ENCODE results near the gene BRF1. TPM values are rescaled to one million over a fixed set of nuclear protein-coding genes. Genes with fewer than 3 reads are reported as not detected.

The BRF1 gene
- total and polyA plus RNA-seq, 2 donors from 2014 or later, result 19.3 to 34.1 TPM

DNA sequence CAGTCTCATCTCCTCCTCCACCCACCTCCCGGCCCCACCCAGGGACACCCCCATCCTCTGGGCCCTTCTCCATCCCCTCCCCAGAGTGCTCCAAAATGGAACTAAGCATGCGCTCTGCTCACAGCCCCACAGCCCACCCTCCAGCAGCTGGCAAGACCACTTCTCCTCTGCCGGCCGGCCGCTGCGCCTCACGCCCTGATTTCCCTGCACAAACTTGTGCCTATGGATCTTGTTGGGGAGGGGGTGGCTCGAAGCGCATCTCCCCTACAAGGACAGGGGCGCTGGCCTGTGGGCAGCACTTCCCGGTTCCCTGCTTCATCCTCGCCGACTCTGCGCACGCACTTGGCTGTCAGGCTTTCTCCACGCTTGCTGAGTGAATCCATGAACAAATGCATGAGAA lies 100.2 kb downstream of the BRF1 start:
- intact Hi-C loops (cut with DNase I), result loop anchor here (5.0 kb wide), 1 partner anchor 152 kb away; no protein-coding TSS in a partner anchor
- TF ChIP-seq, protein P1, sequence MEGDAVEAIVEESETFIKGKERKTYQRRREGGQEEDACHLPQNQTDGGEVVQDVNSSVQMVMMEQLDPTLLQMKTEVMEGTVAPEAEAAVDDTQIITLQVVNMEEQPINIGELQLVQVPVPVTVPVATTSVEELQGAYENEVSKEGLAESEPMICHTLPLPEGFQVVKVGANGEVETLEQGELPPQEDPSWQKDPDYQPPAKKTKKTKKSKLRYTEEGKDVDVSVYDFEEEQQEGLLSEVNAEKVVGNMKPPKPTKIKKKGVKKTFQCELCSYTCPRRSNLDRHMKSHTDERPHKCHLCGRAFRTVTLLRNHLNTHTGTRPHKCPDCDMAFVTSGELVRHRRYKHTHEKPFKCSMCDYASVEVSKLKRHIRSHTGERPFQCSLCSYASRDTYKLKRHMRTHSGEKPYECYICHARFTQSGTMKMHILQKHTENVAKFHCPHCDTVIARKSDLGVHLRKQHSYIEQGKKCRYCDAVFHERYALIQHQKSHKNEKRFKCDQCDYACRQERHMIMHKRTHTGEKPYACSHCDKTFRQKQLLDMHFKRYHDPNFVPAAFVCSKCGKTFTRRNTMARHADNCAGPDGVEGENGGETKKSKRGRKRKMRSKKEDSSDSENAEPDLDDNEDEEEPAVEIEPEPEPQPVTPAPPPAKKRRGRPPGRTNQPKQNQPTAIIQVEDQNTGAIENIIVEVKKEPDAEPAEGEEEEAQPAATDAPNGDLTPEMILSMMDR (IDR thresholded peaks at IDR 0.05; ENCODE audit: borderline replicate concordance, extremely low read depth, insufficient read depth), result no peak
- no peaks in the 10 kb centered on the region for H3K9me3 ChIP-seq (ENCODE audit: control insufficient read depth in 2 of 3, insufficient read depth in 1 of 3, low read length in 3 of 3)
- no peak for DNase-seq
- no peak overlapping the region for H3K9ac ChIP-seq (ENCODE audit: low read length in 3 of 3)
- no peaks in the 10 kb centered on the region for H3K27me3 ChIP-seq (ENCODE audit: control insufficient read depth, insufficient read depth, low read length)
- H3K36me3 ChIP-seq (ENCODE audit: control insufficient read depth in 2 of 3, insufficient read depth in 3 of 3, low read length in 3 of 3), result no peaks in the 10 kb centered on the region
- no peak overlapping the region for H3K4me3 ChIP-seq (ENCODE audit: low read length in 3 of 3)
- H3K27ac ChIP-seq (ENCODE audit: low read depth in 2 of 2, low read length in 2 of 2), result no peak overlapping the region
- no peak for FAIRE-seq
- peaks cover 0 to 35% (median 2%) of the 10 kb centered on the region in 3 donors for H3K4me1 ChIP-seq (ENCODE audit: control insufficient read depth in 2 of 3, insufficient read depth in 2 of 3, low read depth in 1 of 3, low read length in 3 of 3)

DNA sequence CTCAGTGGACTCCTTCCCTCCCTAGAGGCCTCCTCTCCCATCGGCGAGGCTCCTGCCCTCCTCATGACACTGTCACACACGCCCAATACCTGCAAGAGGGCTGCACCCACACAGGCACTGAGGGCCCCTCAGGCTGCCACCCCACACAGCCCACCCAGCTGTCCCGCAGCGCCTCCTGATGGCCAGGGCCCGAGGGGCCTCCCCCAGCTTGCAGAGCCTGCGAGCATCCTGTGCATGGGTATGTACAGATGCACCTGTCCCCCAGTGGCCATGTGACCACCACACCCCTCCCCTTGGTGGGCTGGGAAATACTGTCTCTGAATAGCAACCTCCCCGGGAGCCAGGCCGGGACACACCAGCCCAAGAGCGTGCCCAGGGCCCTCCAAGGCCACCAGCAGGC lies 100.7 kb downstream of the BRF1 start:
- H3K9ac ChIP-seq (ENCODE audit: low read length in 3 of 3), result no peak overlapping the region
- H3K4me1 ChIP-seq (ENCODE audit: control insufficient read depth in 2 of 3, insufficient read depth in 2 of 3, low read depth in 1 of 3, low read length in 3 of 3), result peaks cover 0 to 29% (median 0%) of the 10 kb centered on the region in 3 donors
- FAIRE-seq (no peak), DNase-seq (no peak)
- H3K9me3 ChIP-seq (ENCODE audit: control insufficient read depth in 2 of 3, insufficient read depth in 1 of 3, low read length in 3 of 3), result no peaks in the 10 kb centered on the region
- H3K27me3 ChIP-seq (ENCODE audit: control insufficient read depth, insufficient read depth, low read length), result no peaks in the 10 kb centered on the region
- TF ChIP-seq, protein P1 (IDR thresholded peaks at IDR 0.05; ENCODE audit: borderline replicate concordance, extremely low read depth, insufficient read depth), result no peak
- intact Hi-C loops (cut with DNase I), result loop anchor here (5.0 kb wide), 1 partner anchor 152 kb away; no protein-coding TSS in a partner anchor
- no peak overlapping the region for H3K27ac ChIP-seq (ENCODE audit: low read depth in 2 of 2, low read length in 2 of 2)
- no peaks in the 10 kb centered on the region for H3K36me3 ChIP-seq (ENCODE audit: control insufficient read depth in 2 of 3, insufficient read depth in 3 of 3, low read length in 3 of 3)
- H3K4me3 ChIP-seq (ENCODE audit: low read length in 3 of 3), result no peak overlapping the region

DNA sequence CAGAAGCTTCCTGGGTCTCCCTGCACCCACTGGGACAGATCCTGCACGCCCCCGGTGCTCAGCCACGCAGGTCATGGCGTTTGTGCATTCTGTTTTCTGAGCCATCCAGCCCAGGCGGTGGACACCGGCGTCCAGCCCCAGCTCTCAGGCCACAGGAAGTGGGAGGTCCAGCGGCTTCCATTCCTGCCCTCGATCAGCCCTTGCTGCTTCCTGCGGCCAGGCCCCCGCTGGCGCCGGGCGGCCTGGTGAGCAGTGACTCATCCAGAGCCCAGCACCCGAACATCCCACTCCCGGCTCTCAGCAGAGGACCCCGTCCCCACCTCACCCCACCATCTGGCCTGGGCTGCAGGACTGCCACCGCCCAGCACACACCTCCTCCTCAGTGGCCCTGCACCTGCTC lies 101.7 kb downstream of the BRF1 start:
- intact Hi-C loops (cut with DNase I), result no loop called here
- Histone ChIP-seq H3K9ac (ENCODE audit: low read length in 3 of 3) (no peak overlapping the region), H3K4me1 (ENCODE audit: control insufficient read depth in 2 of 3, insufficient read depth in 2 of 3, low read depth in 1 of 3, low read length in 3 of 3) (peaks cover 0 to 20% (median 0%) of the 10 kb centered on the region in 3 donors), H3K27me3 (ENCODE audit: control insufficient read depth, insufficient read depth, low read length) (no peaks in the 10 kb centered on the region), H3K4me3 (ENCODE audit: low read length in 3 of 3) (no peak overlapping the region), H3K36me3 (ENCODE audit: control insufficient read depth in 2 of 3, insufficient read depth in 3 of 3, low read length in 3 of 3) (no peaks in the 10 kb centered on the region), H3K27ac (ENCODE audit: low read depth in 2 of 2, low read length in 2 of 2) (peak overlapping the region in 1 of 2 donors; percentile 60), H3K9me3 (ENCODE audit: control insufficient read depth in 2 of 3, insufficient read depth in 1 of 3, low read length in 3 of 3) (no peaks in the 10 kb centered on the region)
- DNase-seq (no peak), FAIRE-seq (no peak)
- TF ChIP-seq, protein P1 (IDR thresholded peaks at IDR 0.05; ENCODE audit: borderline replicate concordance, extremely low read depth, insufficient read depth), result no peak

DNA sequence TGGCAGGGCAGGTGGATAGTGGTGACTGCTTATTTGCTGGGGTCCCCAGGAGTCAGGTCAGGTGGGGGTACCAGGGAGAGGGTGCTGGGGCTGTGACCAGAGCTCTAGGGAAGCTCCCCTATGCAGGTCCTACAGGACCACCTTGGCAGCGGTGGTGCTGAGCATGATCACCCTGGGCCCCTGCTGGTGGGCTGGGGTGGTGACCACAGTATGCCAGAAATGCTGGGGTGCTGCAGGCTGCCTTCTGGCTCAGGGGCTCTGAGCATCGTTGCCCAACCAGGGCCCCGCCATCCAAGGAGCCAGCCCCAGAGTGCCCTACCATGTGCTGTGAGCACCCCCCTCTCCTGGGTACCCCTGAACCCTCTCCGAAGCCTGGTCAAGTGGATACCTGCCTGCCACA lies 102.2 kb downstream of the BRF1 start:
- no peak for FAIRE-seq
- no peak overlapping the region for H3K27ac ChIP-seq (ENCODE audit: low read depth in 2 of 2, low read length in 2 of 2)
- TF ChIP-seq, protein P1 (IDR thresholded peaks at IDR 0.05; ENCODE audit: borderline replicate concordance, extremely low read depth, insufficient read depth), result no peak
- no peaks in the 10 kb centered on the region for H3K36me3 ChIP-seq (ENCODE audit: control insufficient read depth in 2 of 3, insufficient read depth in 3 of 3, low read length in 3 of 3)
- H3K4me3 ChIP-seq (ENCODE audit: low read length in 3 of 3), result no peak overlapping the region
- H3K9me3 ChIP-seq (ENCODE audit: control insufficient read depth in 2 of 3, insufficient read depth in 1 of 3, low read length in 3 of 3), result no peaks in the 10 kb centered on the region
- no peak overlapping the region for H3K9ac ChIP-seq (ENCODE audit: low read length in 3 of 3)
- peaks cover 0 to 17% (median 0%) of the 10 kb centered on the region in 3 donors for H3K4me1 ChIP-seq (ENCODE audit: control insufficient read depth in 2 of 3, insufficient read depth in 2 of 3, low read depth in 1 of 3, low read length in 3 of 3)
- intact Hi-C loops (cut with DNase I), result no loop called here
- no peaks in the 10 kb centered on the region for H3K27me3 ChIP-seq (ENCODE audit: control insufficient read depth, insufficient read depth, low read length)
- peak in 1 of 5 donors; percentile 52 for DNase-seq

Data from kidney (tissue), 14 donors.